ENCODE results near the gene MYL6. TPM values are rescaled to one million over a fixed set of nuclear protein-coding genes. Genes with fewer than 3 reads are reported as not detected.

The MYL6 gene
- total RNA-seq, 1 donor from 2014 or later: 1,067 TPM

DNA sequence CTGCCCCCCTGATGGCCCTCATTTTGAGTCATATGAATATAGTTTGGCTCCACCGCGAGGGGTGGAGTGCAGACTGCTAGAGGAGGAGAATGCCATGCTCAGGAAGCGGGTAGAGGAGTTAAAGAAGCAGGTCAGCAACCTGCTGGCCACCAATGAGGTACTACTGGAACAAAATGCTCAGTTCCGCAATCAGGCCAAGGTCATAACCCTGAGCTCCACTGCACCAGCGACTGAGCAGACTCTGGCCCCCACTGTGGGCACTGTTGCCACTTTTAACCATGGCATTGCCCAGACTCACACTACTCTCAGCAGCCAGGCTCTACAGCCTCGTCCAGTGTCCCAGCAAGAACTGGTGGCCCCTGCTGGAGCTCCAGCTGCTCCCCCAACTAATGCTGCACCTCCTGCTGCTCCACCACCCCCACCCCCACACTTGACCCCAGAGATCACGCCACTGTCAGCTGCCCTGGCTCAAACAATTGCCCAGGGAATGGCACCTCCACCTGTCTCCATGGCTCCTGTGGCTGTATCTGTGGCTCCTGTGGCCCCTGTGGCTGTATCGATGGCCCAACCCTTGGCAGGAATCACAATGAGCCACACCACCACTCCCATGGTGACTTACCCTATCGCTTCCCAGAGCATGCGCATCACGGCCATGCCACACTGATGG is 36.8 kb upstream of the MYL6 start:
- Mint-ChIP-seq H3K36me3 (ENCODE audit: low read depth) (peaks cover 49% of the 10 kb centered on the region), H3K9me3 (no peaks in the 10 kb centered on the region), H3K27me3 (ENCODE audit: low read depth) (no peaks in the 10 kb centered on the region), H3K27ac (no peak overlapping the region), H3K4me1 (ENCODE audit: low read depth) (peaks cover 33% of the 10 kb centered on the region), H3K4me3 (ENCODE audit: low read depth) (no peak overlapping the region)
- DNase-seq (ENCODE audit: low spot score): no peak
- intact Hi-C loops (cut with micrococcal nuclease): no loop called here

DNA sequence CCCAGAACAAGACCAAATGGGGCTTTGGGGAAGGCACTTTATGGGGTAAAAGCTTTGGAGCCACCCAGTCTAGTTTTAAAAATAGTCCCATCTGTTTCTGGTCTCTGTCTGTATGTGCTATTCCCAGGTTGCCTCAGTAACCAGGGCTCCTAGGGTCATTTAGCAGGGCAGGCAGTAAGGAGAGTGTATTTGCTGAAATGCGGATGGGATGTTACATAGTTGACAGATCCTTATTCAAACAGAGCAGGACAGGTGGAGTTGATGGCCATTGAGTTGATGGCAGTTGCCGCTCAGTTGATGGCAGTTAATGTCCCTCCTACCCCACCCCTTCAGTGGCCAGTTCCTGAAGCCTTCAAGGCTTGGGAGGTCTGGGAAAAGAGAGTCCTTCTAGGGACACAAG is 35.5 kb upstream of the MYL6 start:
- Mint-ChIP-seq H3K27me3 (ENCODE audit: low read depth) (no peaks in the 10 kb centered on the region), H3K36me3 (ENCODE audit: low read depth) (peaks cover 36% of the 10 kb centered on the region), H3K4me1 (ENCODE audit: low read depth) (peaks cover 46% of the 10 kb centered on the region), H3K4me3 (ENCODE audit: low read depth) (no peak overlapping the region), H3K9me3 (no peaks in the 10 kb centered on the region), H3K27ac (no peak overlapping the region)
- intact Hi-C loops (cut with micrococcal nuclease): no loop called here
- no peak for DNase-seq (ENCODE audit: low spot score)

DNA sequence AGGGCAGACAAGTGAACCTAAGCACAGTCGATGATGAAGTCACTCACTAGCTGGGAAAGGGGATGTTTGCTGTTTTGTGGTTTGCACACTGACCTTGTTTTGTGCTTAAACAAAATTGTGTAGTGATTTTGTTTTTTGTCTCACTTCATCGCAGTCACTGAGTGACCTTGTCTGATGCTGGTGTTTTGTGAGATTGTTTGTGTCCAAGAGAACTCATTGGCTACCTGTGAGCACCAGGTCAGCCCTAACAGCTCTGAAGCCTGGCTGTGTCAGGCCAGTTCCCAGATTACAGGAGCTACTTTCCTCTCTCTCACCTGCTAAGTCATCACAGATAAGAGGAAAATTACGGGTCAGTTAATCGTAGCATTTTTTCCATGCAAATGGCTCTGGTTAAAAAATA is 34.0 kb upstream of the MYL6 start:
- no peak overlapping the region for H3K4me3 Mint-ChIP-seq (ENCODE audit: low read depth)
- peaks cover 33% of the 10 kb centered on the region for H3K36me3 Mint-ChIP-seq (ENCODE audit: low read depth)
- no peaks in the 10 kb centered on the region for H3K9me3 Mint-ChIP-seq
- H3K27me3 Mint-ChIP-seq (ENCODE audit: low read depth): no peaks in the 10 kb centered on the region
- no peak for DNase-seq (ENCODE audit: low spot score)
- H3K27ac Mint-ChIP-seq: peak overlapping the region; percentile 54
- H3K4me1 Mint-ChIP-seq (ENCODE audit: low read depth): peaks cover 40% of the 10 kb centered on the region
- intact Hi-C loops (cut with micrococcal nuclease): no loop called here

DNA sequence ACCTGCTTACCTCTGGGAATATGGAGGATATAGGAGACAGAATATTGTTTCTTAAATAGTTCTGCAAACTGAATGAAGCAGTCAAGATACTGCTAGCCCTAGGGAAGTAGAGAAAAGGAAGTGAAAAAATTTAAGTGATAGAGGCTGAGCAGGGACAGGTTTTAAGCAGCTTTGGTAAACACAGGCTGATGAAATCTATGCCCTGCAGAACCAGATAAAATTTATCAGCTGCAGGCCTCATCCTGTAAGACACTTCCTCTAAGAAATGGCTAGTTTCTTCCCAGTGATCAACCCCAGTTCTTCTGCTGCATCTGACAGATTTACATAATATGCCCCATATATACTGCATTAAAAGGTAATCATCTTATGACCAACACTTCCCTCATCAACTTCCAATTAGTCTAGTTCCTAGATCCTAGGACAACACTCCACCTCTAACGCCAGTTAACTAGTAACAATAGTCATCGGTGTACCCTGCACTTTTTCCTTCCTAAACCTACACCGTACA is 31.4 kb upstream of the MYL6 start:
- peaks cover 41% of the 10 kb centered on the region for H3K36me3 Mint-ChIP-seq (ENCODE audit: low read depth)
- peak overlapping the region; percentile 98 for H3K4me3 Mint-ChIP-seq (ENCODE audit: low read depth)
- H3K27ac Mint-ChIP-seq: peak overlapping the region; percentile 91
- H3K4me1 Mint-ChIP-seq (ENCODE audit: low read depth): peaks cover 46% of the 10 kb centered on the region
- intact Hi-C loops (cut with micrococcal nuclease): loop anchor here (1.0 to 5.0 kb wide), 6 partner anchors 8 to 511 kb away; partner anchors contain the start of genes MYL6, MYL6B, PA2G4 and SMARCC2
- no peaks in the 10 kb centered on the region for H3K9me3 Mint-ChIP-seq
- H3K27me3 Mint-ChIP-seq (ENCODE audit: low read depth): no peaks in the 10 kb centered on the region
- DNase-seq (ENCODE audit: low spot score): no peak

DNA sequence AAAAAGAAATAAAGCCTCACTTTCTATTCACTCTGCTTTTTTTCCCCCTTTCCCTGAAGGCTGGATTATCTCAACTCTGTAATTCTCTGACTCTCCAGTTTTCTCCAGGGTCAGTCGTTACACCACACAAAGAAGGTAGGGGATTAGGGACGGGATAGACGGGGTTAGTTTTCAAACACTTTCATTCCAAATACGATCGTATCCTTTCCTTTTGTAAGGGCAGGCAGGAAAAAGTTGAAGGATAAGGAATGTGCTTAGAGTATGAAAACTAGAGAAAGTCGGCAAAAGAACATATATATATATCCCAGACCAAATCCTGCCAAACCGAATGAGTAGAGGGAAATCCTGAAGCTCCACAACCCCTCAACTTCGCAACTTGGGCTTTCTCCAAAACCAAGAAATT is 30.7 kb upstream of the MYL6 start:
- intact Hi-C loops (cut with micrococcal nuclease): loop anchor here (1.0 to 5.0 kb wide), 3 partner anchors 23 to 510 kb away; partner anchors contain the start of genes PA2G4 and SMARCC2
- peak overlapping the region; percentile 98 for H3K4me3 Mint-ChIP-seq (ENCODE audit: low read depth)
- H3K4me1 Mint-ChIP-seq (ENCODE audit: low read depth): peaks cover 51% of the 10 kb centered on the region
- no peaks in the 10 kb centered on the region for H3K27me3 Mint-ChIP-seq (ENCODE audit: low read depth)
- DNase-seq (ENCODE audit: low spot score): no peak
- H3K27ac Mint-ChIP-seq: peak overlapping the region; percentile 91
- no peaks in the 10 kb centered on the region for H3K9me3 Mint-ChIP-seq
- H3K36me3 Mint-ChIP-seq (ENCODE audit: low read depth): peaks cover 41% of the 10 kb centered on the region

DNA sequence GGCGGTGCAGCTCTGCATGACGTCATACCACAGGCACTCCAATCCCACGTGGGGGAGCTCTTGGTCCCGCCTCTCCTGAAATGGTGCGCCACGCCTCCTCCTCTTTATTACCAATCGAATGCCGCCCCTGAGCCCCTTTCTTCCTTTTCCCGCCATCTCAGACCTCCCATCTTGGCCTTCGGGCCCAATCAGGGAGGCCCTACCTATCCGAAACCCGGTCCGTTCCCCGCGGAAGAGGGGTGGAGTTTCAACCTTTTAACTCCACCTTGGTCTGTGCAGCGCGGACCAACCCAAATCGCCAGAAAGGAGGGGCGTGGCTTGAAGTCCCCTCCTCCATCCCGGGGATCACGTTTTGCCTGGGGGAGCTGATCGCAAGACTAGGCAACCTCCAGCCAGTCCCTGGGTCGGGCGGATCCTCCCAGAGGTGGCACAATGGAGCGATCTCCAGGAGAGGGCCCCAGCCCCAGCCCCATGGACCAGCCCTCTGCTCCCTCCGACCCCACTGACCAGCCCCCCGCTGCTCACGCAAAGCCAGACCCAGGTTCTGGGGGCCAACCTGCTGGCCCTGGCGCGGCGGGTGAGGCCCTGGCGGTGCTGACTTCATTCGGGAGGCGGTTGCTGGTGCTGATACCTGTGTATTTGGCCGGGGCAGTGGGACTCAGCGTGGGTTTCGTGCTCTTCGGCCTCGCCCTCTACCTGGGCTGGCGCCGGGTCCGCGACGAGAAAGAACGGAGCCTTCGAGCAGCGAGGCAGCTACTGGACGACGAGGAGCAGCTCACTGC is 30.1 kb upstream of the MYL6 start, which contains the start of gene ESYT1:
Gene ESYT1 (plus strand): TSS at position 380 of the 782 bp plus-strand sequence. CDS start 53 bp downstream, at position 433.
- intact Hi-C loops (cut with micrococcal nuclease): loop anchor here (1.0 to 5.0 kb wide), 3 partner anchors 24 to 509 kb away; partner anchors contain the start of genes PA2G4 and SMARCC2
- H3K36me3 Mint-ChIP-seq (ENCODE audit: low read depth): peaks cover 42% of the 10 kb centered on the region
- peak within 1 kb of the TSS; percentile 91 for H3K27ac Mint-ChIP-seq

DNA sequence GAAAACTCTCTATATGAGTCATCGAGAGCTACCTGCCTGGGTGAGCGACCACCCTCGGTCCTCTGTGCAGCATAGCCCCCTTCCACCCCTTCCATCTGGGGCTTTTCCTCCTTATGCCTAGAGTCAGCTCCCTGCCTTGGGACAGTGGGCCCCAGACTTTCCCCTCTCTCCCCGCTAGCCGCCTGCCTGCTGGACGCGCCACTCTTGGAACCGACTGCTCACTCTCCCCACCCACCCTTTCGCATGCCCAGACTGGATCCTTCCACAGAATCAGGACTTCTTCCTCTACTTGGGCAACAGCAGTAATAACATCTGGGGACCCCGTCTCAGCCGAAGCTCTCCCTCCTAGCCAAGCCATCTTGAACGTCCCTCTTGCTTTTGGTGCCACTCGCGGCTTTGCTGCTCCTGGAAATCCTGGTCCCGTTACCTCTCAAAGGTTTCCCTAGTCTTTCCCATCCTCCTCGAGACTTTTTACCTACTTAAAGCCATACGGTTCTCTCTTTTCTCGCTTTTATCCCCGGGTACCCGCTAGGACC is 29.4 kb upstream of the MYL6 start:
- H3K27ac Mint-ChIP-seq: peak overlapping the region; percentile 91
- intact Hi-C loops (cut with micrococcal nuclease): loop anchor here (5.0 kb wide), 1 partner anchor 509 kb away; no protein-coding TSS in a partner anchor
- H3K9me3 Mint-ChIP-seq: no peaks in the 10 kb centered on the region
- peaks cover 54% of the 10 kb centered on the region for H3K4me1 Mint-ChIP-seq (ENCODE audit: low read depth)
- H3K27me3 Mint-ChIP-seq (ENCODE audit: low read depth): no peaks in the 10 kb centered on the region
- DNase-seq (ENCODE audit: low spot score): no peak
- peaks cover 47% of the 10 kb centered on the region for H3K36me3 Mint-ChIP-seq (ENCODE audit: low read depth)
- peak overlapping the region; percentile 98 for H3K4me3 Mint-ChIP-seq (ENCODE audit: low read depth)

More for the DNA sequence above, 30.1 kb upstream of the MYL6 start, which contains the start of gene ESYT1:
- Mint-ChIP-seq H3K4me3 (ENCODE audit: low read depth) (peak within 1 kb of the TSS; percentile 98), H3K4me1 (ENCODE audit: low read depth) (peaks cover 52% of the 10 kb centered on the region), H3K27me3 (ENCODE audit: low read depth) (no peaks in the 10 kb centered on the region), H3K9me3 (no peaks in the 10 kb centered on the region)
- DNase-seq (ENCODE audit: low spot score): peak; percentile 99

DNA sequence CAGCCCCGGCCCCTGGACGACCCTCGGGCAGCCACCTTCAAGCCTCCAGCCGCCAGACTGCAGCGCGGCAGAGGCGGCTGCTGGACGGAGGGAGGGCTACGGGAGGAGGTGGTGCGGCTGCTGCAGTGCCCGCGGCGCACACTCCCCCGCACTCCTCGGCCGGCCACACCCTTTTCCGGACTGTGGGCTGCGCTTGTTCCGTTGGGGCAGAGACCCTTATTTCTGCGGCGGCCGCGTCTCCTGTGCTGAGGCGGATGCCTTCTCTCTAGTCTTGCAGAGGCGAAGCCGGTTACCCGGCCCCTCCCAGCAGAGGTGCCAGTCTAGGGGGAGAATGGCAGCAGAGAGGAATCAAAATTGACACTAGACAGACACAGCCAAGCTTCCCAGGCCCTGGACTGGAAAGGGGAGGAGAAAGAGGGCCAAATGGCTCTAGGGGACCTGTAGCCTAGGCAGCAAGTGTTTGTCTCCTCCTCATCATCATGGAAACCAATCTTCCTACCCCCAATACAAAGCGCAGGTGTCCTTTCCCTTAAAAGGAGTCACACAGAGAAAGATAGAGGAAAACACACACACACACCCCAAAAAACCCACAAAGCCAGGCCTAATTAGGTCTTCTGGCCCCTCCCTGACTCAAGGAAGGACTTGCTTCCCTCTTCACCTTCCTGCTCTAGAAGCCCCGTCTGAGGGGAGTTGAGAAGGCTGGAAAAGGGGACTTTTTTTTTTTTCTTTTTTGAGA is 28.8 kb upstream of the MYL6 start:
- intact Hi-C loops (cut with micrococcal nuclease): loop anchor here (5.0 kb wide), 1 partner anchor 508 kb away; no protein-coding TSS in a partner anchor
- Mint-ChIP-seq H3K4me1 (ENCODE audit: low read depth) (peaks cover 50% of the 10 kb centered on the region), H3K9me3 (no peaks in the 10 kb centered on the region), H3K4me3 (ENCODE audit: low read depth) (peak overlapping the region; percentile 98), H3K36me3 (ENCODE audit: low read depth) (peaks cover 47% of the 10 kb centered on the region), H3K27ac (peak overlapping the region; percentile 91), H3K27me3 (ENCODE audit: low read depth) (no peaks in the 10 kb centered on the region)
- peak; percentile 78 for DNase-seq (ENCODE audit: low spot score)

DNA sequence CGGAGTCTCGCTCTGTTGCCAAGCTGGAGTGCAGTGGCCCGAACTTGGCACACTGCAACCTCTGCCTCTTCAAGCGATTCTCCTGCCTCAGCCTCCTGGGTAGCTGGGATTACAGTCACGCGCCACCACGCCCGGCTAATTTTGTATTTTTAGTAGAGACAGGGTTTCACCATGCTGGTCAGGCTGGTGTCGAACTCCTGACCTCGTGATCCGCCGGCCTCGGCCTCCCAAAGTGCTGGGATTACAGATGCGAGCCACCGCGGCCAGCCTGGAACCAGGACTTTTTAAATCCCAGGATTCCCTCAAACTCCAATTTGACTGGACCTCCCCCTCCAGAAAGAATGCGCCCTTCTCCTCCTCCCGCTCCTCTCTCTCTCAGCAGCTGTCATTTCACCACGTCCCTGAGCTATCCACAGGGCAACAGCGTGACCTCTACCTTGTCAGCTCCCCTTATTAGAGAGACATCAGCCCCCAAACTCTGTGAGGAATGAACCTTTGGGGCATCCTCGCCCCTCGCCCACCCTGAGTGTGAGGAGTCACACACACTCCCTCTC is 28.1 kb upstream of the MYL6 start:
- peaks cover 50% of the 10 kb centered on the region for H3K36me3 Mint-ChIP-seq (ENCODE audit: low read depth)
- no peaks in the 10 kb centered on the region for H3K27me3 Mint-ChIP-seq (ENCODE audit: low read depth)
- H3K4me1 Mint-ChIP-seq (ENCODE audit: low read depth): peaks cover 48% of the 10 kb centered on the region
- H3K9me3 Mint-ChIP-seq: no peaks in the 10 kb centered on the region
- DNase-seq (ENCODE audit: low spot score): no peak
- intact Hi-C loops (cut with micrococcal nuclease): loop anchor here (5.0 kb wide), 1 partner anchor 507 kb away; no protein-coding TSS in a partner anchor
- H3K27ac Mint-ChIP-seq: peak overlapping the region; percentile 91
- H3K4me3 Mint-ChIP-seq (ENCODE audit: low read depth): peak overlapping the region; percentile 98

DNA sequence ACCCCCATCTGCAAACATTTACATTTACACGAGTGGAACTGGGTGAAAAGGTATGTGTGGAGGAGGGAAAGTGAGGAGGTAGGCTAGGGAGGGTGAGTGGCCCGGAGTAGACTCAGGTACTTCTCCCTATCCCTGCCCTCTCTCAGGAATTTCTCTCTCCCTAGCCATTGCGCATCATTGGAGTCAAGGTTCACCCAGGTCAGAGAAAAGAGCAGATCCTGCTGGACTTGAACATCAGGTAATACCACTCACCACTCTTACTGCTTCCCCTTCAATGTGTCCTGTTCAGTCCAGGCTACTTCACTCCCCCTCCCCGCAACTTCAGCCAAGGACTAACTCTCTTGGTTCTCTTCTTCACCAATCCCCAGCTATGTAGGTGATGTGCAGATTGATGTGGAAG is 27.3 kb upstream of the MYL6 start:
- no peak for DNase-seq (ENCODE audit: low spot score)
- no peaks in the 10 kb centered on the region for H3K27me3 Mint-ChIP-seq (ENCODE audit: low read depth)
- peaks cover 49% of the 10 kb centered on the region for H3K4me1 Mint-ChIP-seq (ENCODE audit: low read depth)
- H3K4me3 Mint-ChIP-seq (ENCODE audit: low read depth): peak overlapping the region; percentile 98
- peaks cover 55% of the 10 kb centered on the region for H3K36me3 Mint-ChIP-seq (ENCODE audit: low read depth)
- intact Hi-C loops (cut with micrococcal nuclease): no loop called here
- peak overlapping the region; percentile 1 for H3K27ac Mint-ChIP-seq
- no peaks in the 10 kb centered on the region for H3K9me3 Mint-ChIP-seq

DNA sequence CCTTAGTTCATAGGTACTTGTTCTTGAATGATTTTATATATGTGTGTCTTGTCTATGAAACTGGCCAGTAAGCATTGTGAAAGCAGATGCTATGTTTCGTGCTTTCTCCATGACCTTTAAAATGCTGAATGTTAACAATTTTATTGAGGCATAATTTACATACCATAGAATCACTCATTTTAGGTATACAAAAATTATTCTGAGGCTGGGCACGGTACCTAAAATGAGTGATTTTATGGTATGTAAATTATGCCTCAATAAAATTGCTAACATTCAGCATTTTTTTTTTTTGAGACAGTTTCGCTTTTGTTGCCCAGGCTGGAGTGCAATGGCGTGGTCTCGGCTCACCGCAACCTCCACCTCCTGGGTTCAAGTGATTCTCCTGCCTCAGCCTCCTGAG is 23.3 kb upstream of the MYL6 start:
- peaks cover 88% of the 10 kb centered on the region for H3K36me3 Mint-ChIP-seq (ENCODE audit: low read depth)
- no peak overlapping the region for H3K27ac Mint-ChIP-seq
- H3K4me1 Mint-ChIP-seq (ENCODE audit: low read depth): peaks cover 48% of the 10 kb centered on the region

More for the DNA sequence above, 23.3 kb upstream of the MYL6 start:
- Mint-ChIP-seq H3K9me3 (no peaks in the 10 kb centered on the region), H3K27me3 (ENCODE audit: low read depth) (no peaks in the 10 kb centered on the region), H3K4me3 (ENCODE audit: low read depth) (no peak overlapping the region)
- intact Hi-C loops (cut with micrococcal nuclease): no loop called here
- DNase-seq (ENCODE audit: low spot score): no peak

All from activated T-helper 2 cell treated with anti-CD3 and anti-CD28 coated beads, Interferon-gamma antibody, Interleukin-2, Interleukin-4, amounts not matched to agents 10 μg/mL and 5 μg/mL and 100 μg/mL, durations not matched to agents 14 hours and 24 hours and 36 hours (primary cell).